ENCODE results near the gene OPRL1.

- no peak for TF ChIP-seq POLR2AphosphoS5 (IDR thresholded peaks at IDR 0.05; ENCODE audit: low read depth, low read length)
- TF ChIP-seq, protein P1, sequence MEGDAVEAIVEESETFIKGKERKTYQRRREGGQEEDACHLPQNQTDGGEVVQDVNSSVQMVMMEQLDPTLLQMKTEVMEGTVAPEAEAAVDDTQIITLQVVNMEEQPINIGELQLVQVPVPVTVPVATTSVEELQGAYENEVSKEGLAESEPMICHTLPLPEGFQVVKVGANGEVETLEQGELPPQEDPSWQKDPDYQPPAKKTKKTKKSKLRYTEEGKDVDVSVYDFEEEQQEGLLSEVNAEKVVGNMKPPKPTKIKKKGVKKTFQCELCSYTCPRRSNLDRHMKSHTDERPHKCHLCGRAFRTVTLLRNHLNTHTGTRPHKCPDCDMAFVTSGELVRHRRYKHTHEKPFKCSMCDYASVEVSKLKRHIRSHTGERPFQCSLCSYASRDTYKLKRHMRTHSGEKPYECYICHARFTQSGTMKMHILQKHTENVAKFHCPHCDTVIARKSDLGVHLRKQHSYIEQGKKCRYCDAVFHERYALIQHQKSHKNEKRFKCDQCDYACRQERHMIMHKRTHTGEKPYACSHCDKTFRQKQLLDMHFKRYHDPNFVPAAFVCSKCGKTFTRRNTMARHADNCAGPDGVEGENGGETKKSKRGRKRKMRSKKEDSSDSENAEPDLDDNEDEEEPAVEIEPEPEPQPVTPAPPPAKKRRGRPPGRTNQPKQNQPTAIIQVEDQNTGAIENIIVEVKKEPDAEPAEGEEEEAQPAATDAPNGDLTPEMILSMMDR (IDR thresholded peaks at IDR 0.05), result no peak
- TF ChIP-seq, protein P2, sequence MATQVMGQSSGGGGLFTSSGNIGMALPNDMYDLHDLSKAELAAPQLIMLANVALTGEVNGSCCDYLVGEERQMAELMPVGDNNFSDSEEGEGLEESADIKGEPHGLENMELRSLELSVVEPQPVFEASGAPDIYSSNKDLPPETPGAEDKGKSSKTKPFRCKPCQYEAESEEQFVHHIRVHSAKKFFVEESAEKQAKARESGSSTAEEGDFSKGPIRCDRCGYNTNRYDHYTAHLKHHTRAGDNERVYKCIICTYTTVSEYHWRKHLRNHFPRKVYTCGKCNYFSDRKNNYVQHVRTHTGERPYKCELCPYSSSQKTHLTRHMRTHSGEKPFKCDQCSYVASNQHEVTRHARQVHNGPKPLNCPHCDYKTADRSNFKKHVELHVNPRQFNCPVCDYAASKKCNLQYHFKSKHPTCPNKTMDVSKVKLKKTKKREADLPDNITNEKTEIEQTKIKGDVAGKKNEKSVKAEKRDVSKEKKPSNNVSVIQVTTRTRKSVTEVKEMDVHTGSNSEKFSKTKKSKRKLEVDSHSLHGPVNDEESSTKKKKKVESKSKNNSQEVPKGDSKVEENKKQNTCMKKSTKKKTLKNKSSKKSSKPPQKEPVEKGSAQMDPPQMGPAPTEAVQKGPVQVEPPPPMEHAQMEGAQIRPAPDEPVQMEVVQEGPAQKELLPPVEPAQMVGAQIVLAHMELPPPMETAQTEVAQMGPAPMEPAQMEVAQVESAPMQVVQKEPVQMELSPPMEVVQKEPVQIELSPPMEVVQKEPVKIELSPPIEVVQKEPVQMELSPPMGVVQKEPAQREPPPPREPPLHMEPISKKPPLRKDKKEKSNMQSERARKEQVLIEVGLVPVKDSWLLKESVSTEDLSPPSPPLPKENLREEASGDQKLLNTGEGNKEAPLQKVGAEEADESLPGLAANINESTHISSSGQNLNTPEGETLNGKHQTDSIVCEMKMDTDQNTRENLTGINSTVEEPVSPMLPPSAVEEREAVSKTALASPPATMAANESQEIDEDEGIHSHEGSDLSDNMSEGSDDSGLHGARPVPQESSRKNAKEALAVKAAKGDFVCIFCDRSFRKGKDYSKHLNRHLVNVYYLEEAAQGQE (IDR thresholded peaks at IDR 0.05; ENCODE audit: insufficient read depth in 1 of 2, low read depth in 2 of 2, low read length in 1 of 2), result no peak
- TF ChIP-seq TCF7L2 (IDR thresholded peaks at IDR 0.05; ENCODE audit: low read depth, low read length), result no peak
Observed at GRCh38 chr20:64030371-64031134, 49.3 kb upstream of the OPRL1 start.

All from Panc1 (cell line).